Cardiac muscle cell (in vitro differentiated cells and primary cell): ENCODE data around the gene DIAPH2. TPM values are rescaled to one million over a fixed set of nuclear protein-coding genes. Genes with fewer than 3 reads are reported as not detected.

ENCODE experiments used
- DNase-seq, 2 donors: peaks; one replicate each; pipeline versions ENCODE4 v3.0.0 to v3.0.0-alpha.2; 2010 to 2017; ENCODE audit warnings: low read depth in 1 of 2, low spot score in 1 of 2
- H3K27ac ChIP-seq: fragments of 200-600 bp; sonication (generic); 2 replicates; pipeline ENCODE4 v1.5.1; 2016
- H3K27me3 ChIP-seq: fragments of 200-600 bp; sonication (generic); 2 replicates; pipeline ENCODE4 v1.6.0; 2016; ENCODE audit warnings: control low read depth
- H3K36me3 ChIP-seq: fragments of 200-600 bp; sonication (generic); 2 replicates; pipeline ENCODE4 v1.5.1; 2016; ENCODE audit warnings: control low read depth
- H3K4me1 ChIP-seq: fragments of 200-600 bp; sonication (generic); 2 replicates; pipeline ENCODE4 v1.8.1; 2017; ENCODE audit warnings: low read depth, mild to moderate bottlenecking, mixed run types
- H3K4me3 ChIP-seq: fragments of 200-600 bp; sonication (generic); 2 replicates; pipeline ENCODE4 v1.5.1; 2016; ENCODE audit warnings: mild to moderate bottlenecking
- H3K9me3 ChIP-seq: fragments of 200-600 bp; sonication (generic); 2 replicates; pipeline ENCODE4 v1.5.1; 2017; ENCODE audit warnings: low read depth, mild to moderate bottlenecking, control low read depth
- polyA plus RNA-seq: library from polyadenylated mRNA; unstranded; fragments of >200 nt; fragmentation: Nextera tagmentation; extraction: Ambion mirVana; gene quantifications from 2 replicates; pipeline ENCODE4 v1.2.1, GENCODE V29; 2016
- total RNA-seq: library from RNA; depleted of rRNA; stranded (reverse); fragments of >200 nt; gene quantifications from 2 replicates; pipeline ENCODE4 v1.2.3, GENCODE V29; 2016
- TF ChIP-seq, protein P1 (sequence below): IDR thresholded peaks from 2 replicates; pipeline ENCODE4 v1.5.1; 2012; ENCODE audit warnings: low read depth, mild to moderate bottlenecking, low read length

Gene DIAPH2
- total and polyA plus RNA-seq, 2 experiments from 2014 or later, result 9.1 to 18.4 TPM

DNA sequence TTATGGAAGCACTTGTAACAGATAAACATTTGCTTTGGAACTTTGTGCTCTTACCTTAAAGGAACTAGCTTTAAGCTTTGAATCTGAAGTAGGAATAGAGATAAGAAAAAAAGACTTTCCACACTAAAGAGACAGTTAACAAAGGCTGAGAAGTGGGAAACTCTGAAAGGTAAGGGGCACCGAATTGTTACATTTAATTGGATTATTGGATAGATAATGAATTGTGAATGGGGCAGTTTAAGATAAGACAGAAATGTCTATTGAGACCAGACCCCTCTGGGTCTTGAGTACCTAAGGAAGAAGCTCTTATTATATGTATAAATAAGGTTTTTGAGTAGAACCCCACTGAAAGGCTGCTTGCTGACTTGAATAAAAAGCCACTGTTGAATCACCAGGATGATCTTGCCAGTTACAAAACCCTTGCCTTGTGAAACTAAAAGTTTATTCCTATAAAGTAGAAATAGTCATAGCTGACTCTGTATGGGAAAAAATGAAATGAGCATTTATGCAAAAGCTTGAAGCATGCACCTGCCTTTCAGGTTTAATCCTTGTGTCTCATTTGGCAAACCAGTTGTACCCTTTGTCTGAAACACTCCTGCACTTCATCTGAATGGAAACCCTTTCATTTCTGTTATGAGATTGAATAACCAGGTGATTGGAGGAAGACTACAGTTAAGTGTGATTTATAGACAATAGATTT is 622.3 kb downstream of the DIAPH2 start:
- no peak overlapping the region for H3K27ac ChIP-seq
- no peaks in the 10 kb centered on the region for H3K27me3 ChIP-seq
- H3K9me3 ChIP-seq, result no peaks in the 10 kb centered on the region
- DNase-seq, result no peak
- peaks cover 27% of the 10 kb centered on the region for H3K4me1 ChIP-seq
- no peak overlapping the region for H3K4me3 ChIP-seq
- TF ChIP-seq, protein P1, sequence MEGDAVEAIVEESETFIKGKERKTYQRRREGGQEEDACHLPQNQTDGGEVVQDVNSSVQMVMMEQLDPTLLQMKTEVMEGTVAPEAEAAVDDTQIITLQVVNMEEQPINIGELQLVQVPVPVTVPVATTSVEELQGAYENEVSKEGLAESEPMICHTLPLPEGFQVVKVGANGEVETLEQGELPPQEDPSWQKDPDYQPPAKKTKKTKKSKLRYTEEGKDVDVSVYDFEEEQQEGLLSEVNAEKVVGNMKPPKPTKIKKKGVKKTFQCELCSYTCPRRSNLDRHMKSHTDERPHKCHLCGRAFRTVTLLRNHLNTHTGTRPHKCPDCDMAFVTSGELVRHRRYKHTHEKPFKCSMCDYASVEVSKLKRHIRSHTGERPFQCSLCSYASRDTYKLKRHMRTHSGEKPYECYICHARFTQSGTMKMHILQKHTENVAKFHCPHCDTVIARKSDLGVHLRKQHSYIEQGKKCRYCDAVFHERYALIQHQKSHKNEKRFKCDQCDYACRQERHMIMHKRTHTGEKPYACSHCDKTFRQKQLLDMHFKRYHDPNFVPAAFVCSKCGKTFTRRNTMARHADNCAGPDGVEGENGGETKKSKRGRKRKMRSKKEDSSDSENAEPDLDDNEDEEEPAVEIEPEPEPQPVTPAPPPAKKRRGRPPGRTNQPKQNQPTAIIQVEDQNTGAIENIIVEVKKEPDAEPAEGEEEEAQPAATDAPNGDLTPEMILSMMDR, result no peak
- H3K36me3 ChIP-seq, result no peaks in the 10 kb centered on the region

DNA sequence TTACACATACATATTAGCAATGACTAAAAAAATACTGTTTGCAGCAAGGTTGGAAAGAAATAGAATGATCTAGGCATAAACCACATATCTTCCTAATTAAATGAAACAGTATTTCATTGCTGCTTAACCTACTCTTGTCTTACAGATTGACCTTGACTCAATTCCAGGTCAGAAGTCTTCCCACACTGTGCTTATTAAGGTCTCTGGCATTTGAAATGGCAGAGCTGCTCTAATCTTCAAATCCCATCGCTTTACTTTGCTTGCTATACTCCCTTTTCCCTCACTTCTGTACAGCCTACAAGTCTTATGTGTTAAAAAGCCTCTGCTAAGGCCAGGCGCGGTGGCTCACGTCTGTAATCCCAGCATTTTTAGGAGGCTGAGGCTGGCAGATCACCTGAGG is 623.5 kb downstream of the DIAPH2 start:
- TF ChIP-seq, protein P1, result no peak
- DNase-seq, result peak; percentile 3 to 5

DNA sequence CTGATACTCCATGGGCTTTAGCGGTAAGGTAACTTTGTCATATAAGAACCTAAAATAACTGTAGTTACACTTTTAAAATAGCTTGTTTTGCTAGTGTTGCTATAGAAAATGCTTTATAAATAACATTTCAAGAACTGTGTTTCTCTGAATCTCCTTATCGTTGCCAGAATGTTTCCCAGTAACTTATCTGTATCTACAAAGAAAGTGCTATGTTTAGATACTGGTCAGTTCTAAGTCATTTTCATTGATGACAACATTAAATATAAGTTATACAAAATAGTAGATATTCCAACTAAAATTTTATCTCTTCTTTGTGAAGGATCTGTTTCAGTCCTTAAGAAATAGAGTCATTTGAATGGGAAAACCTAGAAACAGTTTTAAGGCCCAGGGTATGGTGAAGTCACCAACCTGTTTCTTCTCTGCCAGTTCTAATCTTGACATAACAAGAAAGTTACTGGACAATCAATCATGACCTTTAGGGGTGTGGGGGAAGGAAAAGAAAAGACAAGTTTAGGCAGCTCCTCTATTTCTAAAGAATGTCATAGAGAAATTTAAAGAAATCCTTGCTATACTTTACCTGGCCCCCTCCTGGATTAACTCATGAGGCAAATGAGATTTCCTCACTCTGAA is 625.0 kb downstream of the DIAPH2 start:
- TF ChIP-seq, protein P1, result no peak
- Histone ChIP-seq H3K27me3 (no peaks in the 10 kb centered on the region), H3K27ac (peak overlapping the region; percentile 83), H3K36me3 (no peaks in the 10 kb centered on the region), H3K4me3 (no peak overlapping the region), H3K4me1 (peaks cover 27% of the 10 kb centered on the region), H3K9me3 (no peaks in the 10 kb centered on the region)
- no peak for DNase-seq

More for the DNA sequence above, 623.5 kb downstream of the DIAPH2 start:
- Histone ChIP-seq H3K36me3 (no peaks in the 10 kb centered on the region), H3K4me1 (peaks cover 27% of the 10 kb centered on the region), H3K9me3 (no peaks in the 10 kb centered on the region), H3K27ac (no peak overlapping the region), H3K4me3 (no peak overlapping the region), H3K27me3 (no peaks in the 10 kb centered on the region)

DNA sequence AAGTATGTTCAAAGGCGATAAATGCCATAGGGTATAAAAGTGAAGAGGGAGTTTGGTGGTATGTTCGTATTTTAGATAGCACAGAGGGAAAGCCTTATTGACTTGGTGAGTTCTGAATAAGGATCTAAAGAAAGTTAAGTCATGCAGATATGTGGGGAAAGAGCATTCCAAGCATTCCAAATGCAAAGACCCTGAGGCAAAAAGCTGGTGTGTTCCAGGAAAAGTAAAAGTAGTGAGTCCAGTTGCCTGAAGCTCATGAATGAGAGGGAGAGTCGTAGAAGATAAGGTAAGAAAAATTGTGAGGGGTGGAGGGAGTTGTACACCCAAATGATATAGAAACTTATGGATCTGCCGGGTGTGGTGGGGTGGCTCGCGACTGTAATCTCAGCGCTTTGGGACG is 625.7 kb downstream of the DIAPH2 start:
- peak; percentile 27 to 34 for DNase-seq
- no peaks in the 10 kb centered on the region for H3K36me3 ChIP-seq
- H3K27ac ChIP-seq, result peak overlapping the region; percentile 83
- H3K9me3 ChIP-seq, result no peaks in the 10 kb centered on the region
- H3K4me1 ChIP-seq, result peaks cover 27% of the 10 kb centered on the region
- TF ChIP-seq, protein P1, result no peak
- no peaks in the 10 kb centered on the region for H3K27me3 ChIP-seq
- no peak overlapping the region for H3K4me3 ChIP-seq

DNA sequence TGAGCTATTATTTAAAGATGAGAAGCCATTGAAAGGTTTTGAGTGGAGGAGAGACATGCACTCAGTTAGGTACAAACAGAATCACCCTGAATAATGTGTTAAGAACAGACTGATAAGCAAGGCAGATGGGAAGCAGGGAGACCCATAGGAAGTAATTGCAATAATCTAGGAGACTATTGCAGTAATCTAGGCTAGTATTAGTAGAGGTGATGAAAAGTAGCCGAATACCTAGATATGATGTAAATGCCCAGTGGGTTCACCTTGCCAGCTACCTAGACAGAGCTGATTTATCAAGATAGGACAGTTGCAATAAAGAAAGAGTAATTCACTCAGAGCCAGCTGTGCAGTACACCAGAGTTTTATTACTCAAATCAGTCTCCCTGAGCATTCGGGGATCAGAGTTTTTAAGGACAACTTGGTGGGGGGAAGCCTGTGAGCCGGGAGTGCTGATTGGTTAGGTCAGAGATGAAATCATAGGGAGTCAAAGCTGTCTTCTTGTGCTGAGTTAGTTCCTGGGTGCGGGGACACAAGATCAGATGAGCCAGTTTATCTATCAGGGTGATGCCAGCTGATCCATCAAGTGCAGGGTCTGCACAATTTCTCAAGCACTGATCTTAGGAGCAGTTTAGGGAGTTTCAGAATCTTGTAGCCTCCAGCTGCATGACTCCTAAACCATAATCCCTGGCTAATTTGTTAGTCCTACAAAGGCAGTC is 626.6 kb downstream of the DIAPH2 start:
- no peak for DNase-seq

More for the DNA sequence above, 626.6 kb downstream of the DIAPH2 start:
- Histone ChIP-seq H3K4me3 (no peak overlapping the region), H3K27ac (no peak overlapping the region), H3K36me3 (no peaks in the 10 kb centered on the region), H3K9me3 (no peaks in the 10 kb centered on the region), H3K27me3 (no peaks in the 10 kb centered on the region), H3K4me1 (peaks cover 27% of the 10 kb centered on the region)
- TF ChIP-seq, protein P1, result no peak
